ENCODE measurements around the gene SHPK.

SHPK gene

GRCh38 chr17:3657588-3657869 is 21.5 kb upstream of the SHPK start:
- ChIA-PET POLR2A (ENCODE audit: low non-redundant PET) (no interaction called here), CTCF (interaction anchor here (0.6 kb wide), 1 partner anchor 1405 kb away, joined by 6 read pairs; no protein-coding TSS in a partner anchor)
- no peak for TF ChIP-seq CTCF (conservative IDR thresholded peaks at IDR 0.05; ENCODE audit: low read depth)
- no peak for DNase-seq (ENCODE audit: low spot score)
- peak overlapping the region; percentile 92 for H3K27ac ChIP-seq

GRCh38 chr17:3656755-3657587 is 20.9 kb upstream of the SHPK start:
- DNase-seq (ENCODE audit: low spot score): no peak
- CTCF ChIA-PET: no interaction called here
- no peak for TF ChIP-seq CTCF (conservative IDR thresholded peaks at IDR 0.05; ENCODE audit: low read depth)
- peak overlapping the region; percentile 92 for H3K27ac ChIP-seq
- POLR2A ChIA-PET (ENCODE audit: low non-redundant PET): no interaction called here

GRCh38 chr17:3656353-3656752 is 20.3 kb upstream of the SHPK start:
- H3K27ac ChIP-seq: peak overlapping the region; percentile 92; the same call in 1 of the 2 replicates
- ChIA-PET CTCF (no interaction called here), POLR2A (ENCODE audit: low non-redundant PET) (no interaction called here)
- no peak for DNase-seq (ENCODE audit: low spot score)
- no peak for TF ChIP-seq CTCF (conservative IDR thresholded peaks at IDR 0.05; ENCODE audit: low read depth)

GRCh38 chr17:3655766-3656165 is 19.7 kb upstream of the SHPK start:
- H3K27ac ChIP-seq: no peak overlapping the region
- DNase-seq (ENCODE audit: low spot score): no peak
- ChIA-PET CTCF (no interaction called here), POLR2A (ENCODE audit: low non-redundant PET) (interaction anchor here (0.8 kb wide), 1 partner anchor 11 kb away, joined by 4 read pairs; no protein-coding TSS in a partner anchor)
- TF ChIP-seq CTCF (conservative IDR thresholded peaks at IDR 0.05; ENCODE audit: low read depth): no peak

- peak; percentile 53 for TF ChIP-seq CTCF (conservative IDR thresholded peaks at IDR 0.05; ENCODE audit: low read depth)
- ChIA-PET POLR2A (ENCODE audit: low non-redundant PET) (interaction anchor here (0.7 kb wide), 1 partner anchor 19 kb away, joined by 3 read pairs; no protein-coding TSS in a partner anchor), CTCF (interaction anchor here (0.5 to 2.2 kb wide), 9 partner anchors 11 to 799 kb away, joined by 3 to 12 read pairs (median 5); partner anchors contain the start of genes CTNS and SHPK)
- peak overlapping the region; percentile 12; the same call in 1 of the 2 replicates for H3K27ac ChIP-seq
- DNase-seq (ENCODE audit: low spot score): no peak
Observed at GRCh38 chr17:3647769-3648555, 11.9 kb upstream of the SHPK start.

GRCh38 chr17:3647251-3647650 is 11.2 kb upstream of the SHPK start:
- no peak for TF ChIP-seq CTCF (conservative IDR thresholded peaks at IDR 0.05; ENCODE audit: low read depth)
- H3K27ac ChIP-seq: peak overlapping the region; percentile 12; the same call in 1 of the 2 replicates
- ChIA-PET CTCF (interaction anchor here (0.6 to 2.2 kb wide), 4 partner anchors 11 to 603 kb away, joined by 3 to 12 read pairs (median 6); partner anchors contain the start of genes CTNS and SHPK), POLR2A (ENCODE audit: low non-redundant PET) (no interaction called here)
- DNase-seq (ENCODE audit: low spot score): no peak
